ENCODE results near the gene EIF4A3.

The EIF4A3 gene

DNA sequence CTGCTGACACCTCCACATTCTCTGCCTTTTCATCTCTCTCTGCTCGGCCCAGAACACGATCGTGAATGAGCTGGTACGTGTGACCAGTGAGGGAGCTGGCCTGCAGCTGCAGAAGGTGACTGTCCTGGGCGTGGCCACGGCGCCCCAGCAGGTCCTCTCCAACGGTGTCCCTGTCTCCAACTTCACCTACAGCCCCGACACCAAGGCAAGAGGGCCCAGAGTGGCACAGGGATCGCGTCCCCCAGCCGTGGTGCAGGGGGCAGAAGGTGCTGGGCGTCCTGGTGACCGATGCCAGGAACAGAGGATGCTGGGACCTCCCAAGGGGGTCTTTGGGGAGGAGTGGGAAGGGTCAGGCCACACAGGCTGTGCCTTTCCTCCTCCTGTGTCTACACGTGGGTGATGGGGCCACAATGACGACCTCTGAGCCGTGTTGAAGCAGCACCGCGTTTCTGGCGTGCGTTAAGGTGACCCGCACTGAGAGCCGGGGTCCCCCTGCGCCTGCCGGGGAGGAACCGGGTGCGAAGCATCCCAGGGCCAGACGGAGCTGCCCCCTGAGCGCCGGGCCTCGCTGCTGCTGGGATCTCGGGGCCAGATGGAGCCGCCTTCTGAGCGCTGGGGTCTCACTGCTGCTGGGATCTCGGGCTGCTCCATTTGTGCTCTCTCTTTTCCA is 28.2 kb downstream of the EIF4A3 start:
- H3K27me3 ChIP-seq (ENCODE audit: insufficient read depth, low read depth): no peaks in the 10 kb centered on the region
- no peaks in the 10 kb centered on the region for H3K4me1 ChIP-seq (ENCODE audit: low read depth, poor library complexity, severe bottlenecking)
- no peaks in the 10 kb centered on the region for H3K36me3 ChIP-seq (ENCODE audit: insufficient read depth)
- H3K4me2 ChIP-seq: no peak overlapping the region
- no peak overlapping the region for H3K4me3 ChIP-seq (IDR thresholded peaks at IDR 0.05; ENCODE audit: insufficient read depth, low read depth, low read length)
- H4K20me1 ChIP-seq (ENCODE audit: insufficient read depth): no peaks in the 10 kb centered on the region
- TF ChIP-seq, protein P1, sequence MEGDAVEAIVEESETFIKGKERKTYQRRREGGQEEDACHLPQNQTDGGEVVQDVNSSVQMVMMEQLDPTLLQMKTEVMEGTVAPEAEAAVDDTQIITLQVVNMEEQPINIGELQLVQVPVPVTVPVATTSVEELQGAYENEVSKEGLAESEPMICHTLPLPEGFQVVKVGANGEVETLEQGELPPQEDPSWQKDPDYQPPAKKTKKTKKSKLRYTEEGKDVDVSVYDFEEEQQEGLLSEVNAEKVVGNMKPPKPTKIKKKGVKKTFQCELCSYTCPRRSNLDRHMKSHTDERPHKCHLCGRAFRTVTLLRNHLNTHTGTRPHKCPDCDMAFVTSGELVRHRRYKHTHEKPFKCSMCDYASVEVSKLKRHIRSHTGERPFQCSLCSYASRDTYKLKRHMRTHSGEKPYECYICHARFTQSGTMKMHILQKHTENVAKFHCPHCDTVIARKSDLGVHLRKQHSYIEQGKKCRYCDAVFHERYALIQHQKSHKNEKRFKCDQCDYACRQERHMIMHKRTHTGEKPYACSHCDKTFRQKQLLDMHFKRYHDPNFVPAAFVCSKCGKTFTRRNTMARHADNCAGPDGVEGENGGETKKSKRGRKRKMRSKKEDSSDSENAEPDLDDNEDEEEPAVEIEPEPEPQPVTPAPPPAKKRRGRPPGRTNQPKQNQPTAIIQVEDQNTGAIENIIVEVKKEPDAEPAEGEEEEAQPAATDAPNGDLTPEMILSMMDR (conservative IDR thresholded peaks at IDR 0.05; ENCODE audit: low read depth, low read length): no peak
- no peak overlapping the region for H3K27ac ChIP-seq
- no peaks in the 10 kb centered on the region for H3K79me2 ChIP-seq (ENCODE audit: insufficient read depth, low read depth)
- H3K9ac ChIP-seq: no peak overlapping the region
- no peak overlapping the region for H2AFZ ChIP-seq (ENCODE audit: low read depth)

GRCh38 chr17:80117491-80118401 is 29.2 kb downstream of the EIF4A3 start:
- no peaks in the 10 kb centered on the region for H3K36me3 ChIP-seq (ENCODE audit: insufficient read depth)
- H3K4me3 ChIP-seq (IDR thresholded peaks at IDR 0.05; ENCODE audit: insufficient read depth, low read depth, low read length): no peak overlapping the region
- no peak overlapping the region for H3K27ac ChIP-seq
- no peak overlapping the region for H3K4me2 ChIP-seq
- TF ChIP-seq, protein P1 (conservative IDR thresholded peaks at IDR 0.05; ENCODE audit: low read depth, low read length): no peak
- no peak overlapping the region for H3K9ac ChIP-seq
- H3K4me1 ChIP-seq (ENCODE audit: low read depth, poor library complexity, severe bottlenecking): no peaks in the 10 kb centered on the region
- no peaks in the 10 kb centered on the region for H3K79me2 ChIP-seq (ENCODE audit: insufficient read depth, low read depth)
- no peaks in the 10 kb centered on the region for H3K27me3 ChIP-seq (ENCODE audit: insufficient read depth, low read depth)
- H2AFZ ChIP-seq (ENCODE audit: low read depth): no peak overlapping the region
- no peaks in the 10 kb centered on the region for H4K20me1 ChIP-seq (ENCODE audit: insufficient read depth)

- H3K27ac ChIP-seq: no peak overlapping the region
- no peak overlapping the region for H2AFZ ChIP-seq (ENCODE audit: low read depth)
- H3K4me2 ChIP-seq: no peak overlapping the region
- H4K20me1 ChIP-seq (ENCODE audit: insufficient read depth): no peaks in the 10 kb centered on the region
- no peak overlapping the region for H3K9ac ChIP-seq
- no peaks in the 10 kb centered on the region for H3K79me2 ChIP-seq (ENCODE audit: insufficient read depth, low read depth)
- H3K4me3 ChIP-seq (IDR thresholded peaks at IDR 0.05; ENCODE audit: insufficient read depth, low read depth, low read length): no peak overlapping the region
- no peaks in the 10 kb centered on the region for H3K36me3 ChIP-seq (ENCODE audit: insufficient read depth)
- H3K4me1 ChIP-seq (ENCODE audit: low read depth, poor library complexity, severe bottlenecking): no peaks in the 10 kb centered on the region
- TF ChIP-seq, protein P1 (conservative IDR thresholded peaks at IDR 0.05; ENCODE audit: low read depth, low read length): no peak
- no peaks in the 10 kb centered on the region for H3K27me3 ChIP-seq (ENCODE audit: insufficient read depth, low read depth)
Observed at GRCh38 chr17:80116921-80117380, 30.0 kb downstream of the EIF4A3 start.

GRCh38 chr17:80116276-80116920 is 30.5 kb downstream of the EIF4A3 start:
- no peaks in the 10 kb centered on the region for H3K79me2 ChIP-seq (ENCODE audit: insufficient read depth, low read depth)
- no peaks in the 10 kb centered on the region for H4K20me1 ChIP-seq (ENCODE audit: insufficient read depth)
- no peak overlapping the region for H3K27ac ChIP-seq
- TF ChIP-seq, protein P1 (conservative IDR thresholded peaks at IDR 0.05; ENCODE audit: low read depth, low read length): no peak
- H3K9ac ChIP-seq: no peak overlapping the region
- no peak overlapping the region for H3K4me3 ChIP-seq (IDR thresholded peaks at IDR 0.05; ENCODE audit: insufficient read depth, low read depth, low read length)
- H3K4me2 ChIP-seq: no peak overlapping the region
- H3K4me1 ChIP-seq (ENCODE audit: low read depth, poor library complexity, severe bottlenecking): no peaks in the 10 kb centered on the region
- H3K36me3 ChIP-seq (ENCODE audit: insufficient read depth): no peaks in the 10 kb centered on the region
- no peaks in the 10 kb centered on the region for H3K27me3 ChIP-seq (ENCODE audit: insufficient read depth, low read depth)
- no peak overlapping the region for H2AFZ ChIP-seq (ENCODE audit: low read depth)

Data from KMS-11 (cell line).